ENCODE results near the gene IRF2BPL. TPM values are rescaled to one million over a fixed set of nuclear protein-coding genes. Genes with fewer than 3 reads are reported as not detected.

The IRF2BPL gene
- total RNA-seq, 1 donor from 2014 or later = 68.1 TPM

DNA sequence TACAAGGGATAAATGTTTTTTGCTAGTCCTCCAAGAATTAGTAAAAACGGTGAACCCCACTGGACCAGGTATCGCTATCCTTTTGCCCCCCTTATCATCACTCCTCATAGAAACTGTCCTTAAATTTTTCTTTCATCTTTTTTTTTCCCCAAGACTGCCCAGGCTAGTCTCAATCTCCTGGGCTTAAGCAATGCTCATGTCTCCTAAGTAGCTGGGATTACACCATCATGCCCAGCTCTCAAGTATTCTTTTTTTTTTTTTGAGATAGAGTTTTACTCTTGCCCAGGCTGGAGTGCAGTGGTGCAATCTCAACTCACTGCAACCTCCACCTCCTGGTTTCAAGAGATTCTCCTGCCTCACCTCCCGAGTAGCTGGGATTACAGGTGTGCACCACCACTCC, 9.7 kb downstream of the IRF2BPL start:
- intact Hi-C loops (cut with DNase I) = no loop called here
- peaks cover 10 to 15% of the 10 kb centered on the region in 2 donors for H3K4me1 ChIP-seq
- no peak overlapping the region for H3K27ac ChIP-seq
- TF ChIP-seq, protein P1, sequence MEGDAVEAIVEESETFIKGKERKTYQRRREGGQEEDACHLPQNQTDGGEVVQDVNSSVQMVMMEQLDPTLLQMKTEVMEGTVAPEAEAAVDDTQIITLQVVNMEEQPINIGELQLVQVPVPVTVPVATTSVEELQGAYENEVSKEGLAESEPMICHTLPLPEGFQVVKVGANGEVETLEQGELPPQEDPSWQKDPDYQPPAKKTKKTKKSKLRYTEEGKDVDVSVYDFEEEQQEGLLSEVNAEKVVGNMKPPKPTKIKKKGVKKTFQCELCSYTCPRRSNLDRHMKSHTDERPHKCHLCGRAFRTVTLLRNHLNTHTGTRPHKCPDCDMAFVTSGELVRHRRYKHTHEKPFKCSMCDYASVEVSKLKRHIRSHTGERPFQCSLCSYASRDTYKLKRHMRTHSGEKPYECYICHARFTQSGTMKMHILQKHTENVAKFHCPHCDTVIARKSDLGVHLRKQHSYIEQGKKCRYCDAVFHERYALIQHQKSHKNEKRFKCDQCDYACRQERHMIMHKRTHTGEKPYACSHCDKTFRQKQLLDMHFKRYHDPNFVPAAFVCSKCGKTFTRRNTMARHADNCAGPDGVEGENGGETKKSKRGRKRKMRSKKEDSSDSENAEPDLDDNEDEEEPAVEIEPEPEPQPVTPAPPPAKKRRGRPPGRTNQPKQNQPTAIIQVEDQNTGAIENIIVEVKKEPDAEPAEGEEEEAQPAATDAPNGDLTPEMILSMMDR (IDR thresholded peaks at IDR 0.05) = no peak
- no peaks in the 10 kb centered on the region for H3K36me3 ChIP-seq
- H3K4me3 ChIP-seq = no peak overlapping the region
- H3K27me3 ChIP-seq = no peaks in the 10 kb centered on the region
- no peaks in the 10 kb centered on the region for H3K9me3 ChIP-seq
- no peak for DNase-seq (ENCODE audit: low spot score in 2 of 2)

DNA sequence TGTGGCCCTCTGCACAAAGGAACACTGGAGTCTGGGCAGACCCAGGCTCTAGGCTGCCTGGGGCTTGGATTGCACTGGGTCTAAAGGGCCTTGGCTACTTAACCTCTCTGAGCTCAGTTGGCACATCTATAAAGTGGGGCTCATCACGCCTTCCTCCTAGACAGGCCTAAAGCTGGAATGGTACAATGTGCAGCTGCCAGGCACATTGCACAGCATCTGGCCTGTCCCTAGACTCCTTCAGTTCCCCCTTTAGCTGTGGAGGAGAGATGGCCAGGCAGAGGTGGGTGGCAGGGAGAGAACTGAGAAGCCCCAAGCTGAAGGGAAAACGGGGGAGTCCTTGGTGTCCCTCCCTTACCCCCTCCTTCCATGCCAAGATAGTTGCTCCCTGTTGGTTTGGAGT, 10.8 kb downstream of the IRF2BPL start:
- TF ChIP-seq, protein P1 (IDR thresholded peaks at IDR 0.05) = no peak
- H3K9me3 ChIP-seq = no peaks in the 10 kb centered on the region
- no peak overlapping the region for H3K27ac ChIP-seq
- intact Hi-C loops (cut with DNase I) = no loop called here
- no peaks in the 10 kb centered on the region for H3K27me3 ChIP-seq
- H3K4me1 ChIP-seq = peaks cover 3 to 12% of the 10 kb centered on the region in 2 donors
- no peak overlapping the region for H3K4me3 ChIP-seq
- H3K36me3 ChIP-seq = no peaks in the 10 kb centered on the region
- no peak for DNase-seq (ENCODE audit: low spot score in 2 of 2)

DNA sequence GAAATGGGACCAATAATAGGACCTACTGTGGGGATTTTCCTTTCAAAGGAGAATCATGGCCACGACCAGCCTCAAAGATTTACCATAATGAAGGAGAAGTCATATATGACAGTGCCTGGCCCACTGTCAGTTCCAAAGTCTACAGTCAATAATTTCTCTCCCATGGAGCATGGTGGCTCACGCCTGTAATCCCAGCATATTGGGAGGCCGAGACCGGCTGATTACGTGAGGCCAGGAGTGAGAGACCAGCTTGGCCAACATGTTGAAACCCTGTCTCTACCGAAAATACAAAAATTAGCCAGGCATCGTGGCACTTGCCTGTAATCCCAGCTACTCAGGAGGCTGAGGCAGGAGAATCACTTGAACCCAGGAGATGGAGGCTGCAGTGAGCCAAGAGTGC, 13.8 kb downstream of the IRF2BPL start:
- intact Hi-C loops (cut with DNase I) = no loop called here
- TF ChIP-seq, protein P1 (IDR thresholded peaks at IDR 0.05) = no peak
- no peaks in the 10 kb centered on the region for H3K9me3 ChIP-seq
- no peaks in the 10 kb centered on the region for H3K36me3 ChIP-seq
- no peaks in the 10 kb centered on the region for H3K27me3 ChIP-seq
- H3K27ac ChIP-seq = no peak overlapping the region
- no peak overlapping the region for H3K4me3 ChIP-seq
- peaks cover 3 to 22% of the 10 kb centered on the region in 2 donors for H3K4me1 ChIP-seq
- DNase-seq (ENCODE audit: low spot score in 2 of 2) = no peak

DNA sequence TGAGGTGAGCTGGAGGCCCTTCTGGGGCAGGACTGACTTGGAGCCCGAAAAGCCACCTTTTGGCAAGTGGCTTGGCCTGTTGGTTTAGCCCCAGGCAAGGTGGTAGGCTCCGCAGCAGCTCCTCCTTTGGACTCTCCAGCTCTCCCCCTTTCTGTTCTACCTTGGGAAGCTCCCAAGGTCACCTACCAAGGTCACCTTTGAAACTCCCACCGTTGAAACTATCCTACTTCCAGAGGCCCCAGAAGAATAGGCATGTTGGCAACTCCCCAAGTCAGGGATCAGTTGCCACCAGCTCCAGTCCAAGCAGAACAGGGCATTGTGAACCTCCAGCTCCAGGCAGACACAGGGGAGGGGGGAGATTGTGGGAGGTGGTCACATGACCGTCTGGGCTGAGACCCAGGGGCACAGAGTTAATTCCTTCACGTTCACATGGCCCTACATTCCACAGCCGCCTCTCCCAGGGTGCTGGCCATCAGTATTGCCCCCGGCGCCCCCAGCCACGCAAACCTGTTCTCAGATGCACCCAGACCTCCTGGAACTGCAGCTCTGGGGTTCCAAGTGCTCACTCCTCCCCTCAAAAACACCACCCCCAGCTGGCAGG, 14.4 kb downstream of the IRF2BPL start:
- no peaks in the 10 kb centered on the region for H3K9me3 ChIP-seq
- DNase-seq (ENCODE audit: low spot score in 2 of 2) = no peak
- peaks cover 6 to 24% of the 10 kb centered on the region in 2 donors for H3K4me1 ChIP-seq
- TF ChIP-seq, protein P1 (IDR thresholded peaks at IDR 0.05) = no peak
- H3K36me3 ChIP-seq = no peaks in the 10 kb centered on the region
- H3K27me3 ChIP-seq = no peaks in the 10 kb centered on the region
- H3K4me3 ChIP-seq = no peak overlapping the region
- H3K27ac ChIP-seq = no peak overlapping the region
- intact Hi-C loops (cut with DNase I) = no loop called here

DNA sequence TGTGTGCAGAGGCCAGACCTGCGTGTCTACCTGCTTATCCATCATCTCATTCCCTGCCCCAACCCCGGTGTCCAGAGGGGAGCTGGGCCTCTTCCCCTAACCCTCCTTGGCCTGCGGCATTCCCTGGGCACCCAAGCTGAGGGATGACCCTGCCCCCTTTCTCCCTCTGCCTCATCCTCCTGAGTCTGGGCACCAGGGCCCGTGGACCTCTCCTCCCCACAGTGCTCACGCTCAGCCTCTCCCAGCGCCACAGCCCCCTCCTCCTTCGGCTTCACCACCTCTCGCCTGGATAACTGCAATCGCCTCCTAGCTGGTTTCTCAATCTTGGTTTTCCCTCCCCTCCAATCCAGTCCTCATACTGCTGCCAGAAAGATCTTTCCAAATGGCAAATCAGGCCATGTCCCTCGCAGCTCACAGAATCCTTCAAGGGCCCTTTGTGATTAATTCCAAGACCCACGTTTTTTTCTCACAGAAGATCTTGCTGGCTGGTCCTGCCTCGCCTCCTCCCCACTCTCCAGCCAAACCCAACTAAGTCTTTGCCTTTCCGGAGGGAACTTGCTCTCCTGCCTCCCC, 16.2 kb downstream of the IRF2BPL start:
- peaks cover 14 to 43% of the 10 kb centered on the region in 2 donors for H3K4me1 ChIP-seq
- no peaks in the 10 kb centered on the region for H3K9me3 ChIP-seq
- H3K36me3 ChIP-seq = no peaks in the 10 kb centered on the region
- peak overlapping the region in 1 of 2 donors; percentile 0 for H3K27ac ChIP-seq
- no peak overlapping the region for H3K4me3 ChIP-seq
- no peak for DNase-seq (ENCODE audit: low spot score in 2 of 2)
- intact Hi-C loops (cut with DNase I) = no loop called here
- TF ChIP-seq, protein P1 (IDR thresholded peaks at IDR 0.05) = no peak
- no peaks in the 10 kb centered on the region for H3K27me3 ChIP-seq

Data from ascending aorta (tissue), 2 donors.